Spinal cord (tissue), 10 donors: ENCODE results near the gene PXDC1. TPM values are rescaled to one million over a fixed set of nuclear protein-coding genes. Genes with fewer than 3 reads are reported as not detected.

ENCODE experiments used
- DNase-seq, 6 donors: peaks; one replicate each; pipeline versions ENCODE4 v3.0.0 to v3.0.0-alpha.2; 2013 to 2015; ENCODE audit warnings: low spot score in 6 of 6, low read depth in 4 of 6
- H3K27ac ChIP-seq: one replicate; pipeline ENCODE4 v1.5.1; 2013; ENCODE audit warnings: low read depth, low read length, control low read depth
- H3K27me3 ChIP-seq: one replicate; pipeline ENCODE4 v1.6.1; 2013; ENCODE audit warnings: low read length; ENCODE audit not compliant: control insufficient read depth, insufficient read depth
- H3K36me3 ChIP-seq: one replicate; pipeline ENCODE4 v1.6.1; 2013; ENCODE audit warnings: low read length; ENCODE audit not compliant: control insufficient read depth, insufficient read depth
- H3K4me1 ChIP-seq: one replicate; pipeline ENCODE4 v1.6.1; 2013; ENCODE audit warnings: low read length; ENCODE audit not compliant: control insufficient read depth, insufficient read depth
- H3K4me3 ChIP-seq: one replicate; pipeline ENCODE4 v1.5.1; 2013; ENCODE audit warnings: low read depth, low read length, control low read depth
- H3K9me3 ChIP-seq: one replicate; pipeline ENCODE4 v1.6.1; 2013; ENCODE audit warnings: low read length; ENCODE audit not compliant: control insufficient read depth, insufficient read depth
- WGBS: methylation state at CpG from one replicate; pipeline ENCODE4 v1.1.5; 2013; ENCODE audit warnings: missing lambda C conversion rate; ENCODE audit not compliant: insufficient coverage; 5-methylcytosine and 5-hydroxymethylcytosine counted together
- polyA plus RNA-seq, 2 donors: library from polyadenylated mRNA; unstranded; fragments of 120-200 nt; gene quantifications; one replicate each; pipeline ENCODE4 v1.2.1, GENCODE V29; 2013; ENCODE audit not compliant: insufficient read length in 2 of 2
- total RNA-seq, 2 donors: library from RNA; depleted of rRNA in 1 of 2; stranded (reverse); fragments of 120-200 nt in 1 of 2; fragments of >200 nt in 1 of 2; gene quantifications; one replicate each; pipeline versions ENCODE4 v1.2.3 to v1.2.4, GENCODE V29; 2013 to 2014
- donor health status: healthy.

PXDC1 gene
- total and polyA plus RNA-seq, 4 donors = 14.4 to 30.7 (median 22.6) TPM

DNA sequence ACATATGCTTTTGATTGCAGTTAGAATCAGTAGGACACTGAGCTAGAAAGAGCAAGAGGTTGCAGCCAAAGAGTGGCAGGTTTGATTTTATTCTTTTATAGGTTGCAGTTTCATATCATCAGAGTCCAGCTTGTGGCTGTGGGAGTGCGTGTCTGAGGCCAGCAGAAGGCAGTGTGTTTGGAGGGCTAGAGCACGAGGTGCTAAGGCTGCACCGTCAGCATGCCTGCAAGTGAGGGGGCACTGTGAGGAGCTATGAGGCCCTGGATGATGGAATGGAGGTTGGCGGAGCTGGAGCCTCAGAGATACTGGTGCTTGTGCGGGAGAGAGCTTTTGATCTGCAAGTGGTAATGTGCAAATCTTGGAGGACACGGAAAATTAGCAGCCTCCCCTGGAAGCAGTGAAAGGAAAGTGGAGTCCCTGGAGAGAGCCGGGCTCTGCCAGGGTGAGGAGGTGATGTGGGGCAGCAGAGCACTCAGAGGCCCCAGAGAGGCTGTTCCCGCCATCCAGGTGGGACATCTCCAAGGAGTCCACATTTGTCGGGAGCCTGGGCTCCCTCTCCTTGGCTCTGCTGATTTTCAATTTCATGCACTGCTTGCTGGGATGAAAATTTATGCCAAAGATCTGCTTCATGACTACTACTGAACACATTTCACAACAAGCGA is 43.6 kb downstream of the PXDC1 start:
- peaks cover 3% of the 10 kb centered on the region for H3K9me3 ChIP-seq
- WGBS = 69% methylated on average over 10 of the region's 10 CpGs
- H3K27ac ChIP-seq = no peak overlapping the region
- H3K27me3 ChIP-seq = no peaks in the 10 kb centered on the region
- no peaks in the 10 kb centered on the region for H3K36me3 ChIP-seq
- peak in 1 of 6 donors; percentile 12 for DNase-seq
- H3K4me3 ChIP-seq = no peak overlapping the region
- H3K4me1 ChIP-seq = peaks cover 7% of the 10 kb centered on the region

DNA sequence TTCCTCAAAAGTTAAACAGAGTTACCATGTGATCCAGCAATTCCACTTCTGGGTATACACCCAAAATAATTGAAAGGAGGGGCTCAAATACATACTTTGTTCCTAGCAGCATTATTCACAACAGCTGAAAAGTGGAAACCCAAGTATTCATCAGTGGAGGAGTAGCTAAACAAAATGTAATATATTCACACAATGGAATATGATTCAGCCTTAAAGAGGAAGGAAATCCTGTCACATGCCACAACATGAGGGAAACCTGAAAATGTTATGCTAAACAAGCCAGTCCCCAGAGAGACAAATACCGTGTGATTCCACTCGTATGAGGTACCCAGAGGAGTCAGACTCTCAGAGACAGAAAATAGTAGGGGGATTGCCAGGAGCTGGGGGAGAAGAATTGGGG is 44.5 kb downstream of the PXDC1 start:
- peaks cover 4% of the 10 kb centered on the region for H3K4me1 ChIP-seq

DNA sequence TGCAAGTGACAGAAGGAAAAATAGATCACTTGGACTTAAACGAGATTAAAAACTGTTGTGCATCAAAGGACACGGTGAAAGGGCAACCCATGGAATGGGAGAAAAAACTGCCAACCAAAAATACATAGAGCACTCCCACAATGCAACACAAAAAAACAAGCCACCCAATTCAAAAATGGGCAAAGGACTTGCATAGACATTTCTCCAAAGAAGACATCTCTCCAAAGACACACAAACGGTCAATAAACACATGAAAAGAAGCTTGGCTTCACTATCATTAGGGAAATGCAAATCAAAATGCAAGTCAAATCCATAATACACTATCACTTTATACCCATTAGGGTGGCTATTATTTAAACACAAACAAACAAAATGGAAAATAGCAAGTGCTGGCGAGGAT is 45.0 kb downstream of the PXDC1 start:
- 93% methylated on average over 3 of the region's 4 CpGs for WGBS
- peaks cover 3% of the 10 kb centered on the region for H3K9me3 ChIP-seq
- no peak overlapping the region for H3K27ac ChIP-seq
- H3K4me3 ChIP-seq = no peak overlapping the region
- no peak for DNase-seq
- peaks cover 4% of the 10 kb centered on the region for H3K4me1 ChIP-seq
- H3K36me3 ChIP-seq = no peaks in the 10 kb centered on the region
- no peaks in the 10 kb centered on the region for H3K27me3 ChIP-seq

More for the DNA sequence above, 44.5 kb downstream of the PXDC1 start:
- Histone ChIP-seq H3K27me3 (no peaks in the 10 kb centered on the region), H3K9me3 (peaks cover 3% of the 10 kb centered on the region), H3K36me3 (no peaks in the 10 kb centered on the region), H3K4me3 (no peak overlapping the region), H3K27ac (no peak overlapping the region)
- no peak for DNase-seq
- WGBS = 86% methylated on average over 2 of the region's 2 CpGs

DNA sequence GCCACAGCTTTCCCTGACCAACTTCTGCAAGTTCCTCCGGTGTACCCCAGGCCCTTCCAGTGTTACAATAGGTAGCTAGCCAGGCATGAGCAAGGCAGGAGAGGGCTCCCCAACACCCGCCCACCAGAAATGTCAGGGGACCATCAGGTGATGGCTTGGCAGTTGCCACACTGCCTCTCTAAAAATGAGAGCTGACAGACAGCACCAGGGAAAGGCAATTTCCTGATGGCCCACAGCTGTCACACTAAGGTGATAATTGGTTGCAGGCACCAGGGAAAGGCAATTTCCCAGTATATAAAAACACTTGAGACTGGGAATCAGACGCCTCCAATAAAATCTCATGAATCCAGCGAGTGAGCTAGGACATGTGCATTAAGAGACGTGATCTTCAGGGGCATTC is 49.9 kb downstream of the PXDC1 start:
- no peaks in the 10 kb centered on the region for H3K36me3 ChIP-seq
- no peak for DNase-seq
- H3K9me3 ChIP-seq = peaks cover 2% of the 10 kb centered on the region
- H3K4me1 ChIP-seq = no peaks in the 10 kb centered on the region
- H3K27me3 ChIP-seq = no peaks in the 10 kb centered on the region
- H3K4me3 ChIP-seq = no peak overlapping the region
- 90% methylated on average over 2 of the region's 5 CpGs for WGBS
- H3K27ac ChIP-seq = no peak overlapping the region

DNA sequence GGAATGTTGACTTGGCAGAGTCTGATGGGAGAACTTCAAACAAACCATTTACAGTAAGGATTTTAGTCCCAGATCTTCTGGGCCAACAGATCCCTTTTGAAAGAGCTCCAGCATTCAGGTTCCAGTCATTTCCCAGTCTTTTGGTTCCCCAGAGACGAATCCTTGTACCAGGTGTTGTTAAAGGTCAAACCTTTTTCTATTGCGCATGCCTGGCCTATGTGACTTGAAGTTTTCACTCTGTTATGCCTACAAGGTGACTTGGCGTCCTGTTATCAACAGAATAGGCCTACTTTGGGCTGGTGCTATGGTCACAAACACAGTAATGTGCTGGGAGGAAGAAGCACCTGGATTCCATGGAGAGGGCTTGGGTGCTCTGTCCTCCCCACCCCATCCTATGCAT is 52.3 kb downstream of the PXDC1 start:
- H3K36me3 ChIP-seq = no peaks in the 10 kb centered on the region
- no peaks in the 10 kb centered on the region for H3K9me3 ChIP-seq
- no peak for DNase-seq
- no peak overlapping the region for H3K4me3 ChIP-seq
- WGBS = 100% methylated on average over 2 of the region's 3 CpGs
- H3K4me1 ChIP-seq = no peaks in the 10 kb centered on the region
- H3K27ac ChIP-seq = no peak overlapping the region
- H3K27me3 ChIP-seq = no peaks in the 10 kb centered on the region

DNA sequence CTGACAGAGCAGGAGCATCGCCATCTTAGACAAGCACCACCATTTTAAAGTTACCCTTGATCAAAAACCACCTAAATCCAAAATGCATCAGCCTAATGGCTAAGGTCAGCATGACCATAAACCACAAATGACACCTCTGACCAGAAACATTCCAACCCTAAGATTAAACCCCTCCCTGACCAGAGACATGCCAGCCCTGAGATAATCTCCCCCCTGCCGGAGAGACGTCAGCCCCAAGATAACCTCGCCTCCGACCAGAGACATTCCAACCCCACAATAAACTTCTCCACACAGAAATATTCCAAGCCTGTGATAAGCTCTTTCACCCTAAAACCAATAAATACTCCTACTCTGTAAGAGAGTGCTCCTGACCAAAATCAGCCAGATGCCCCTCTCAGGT is 53.5 kb downstream of the PXDC1 start:
- no peaks in the 10 kb centered on the region for H3K4me1 ChIP-seq
- H3K27me3 ChIP-seq = no peaks in the 10 kb centered on the region

DNA sequence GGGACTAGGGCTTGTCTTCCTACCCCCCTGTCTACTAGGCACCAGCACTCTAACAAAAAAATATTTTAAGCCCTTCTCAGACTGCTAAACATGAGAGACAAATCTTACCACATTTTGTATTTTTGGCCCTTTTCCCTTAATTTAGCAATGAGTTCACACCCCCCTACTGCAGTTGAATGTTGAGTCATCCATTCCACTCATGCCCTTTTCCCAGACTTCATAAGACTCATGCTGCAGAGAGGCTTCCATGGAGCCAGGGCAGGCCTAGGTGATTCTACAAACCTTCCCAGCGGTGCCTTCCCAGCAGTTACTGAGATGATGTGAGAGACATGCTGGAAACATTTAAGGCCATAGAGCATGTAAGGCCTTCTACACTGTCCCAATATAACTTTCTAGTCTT is 53.9 kb downstream of the PXDC1 start:
- Histone ChIP-seq H3K4me3 (no peak overlapping the region), H3K4me1 (no peaks in the 10 kb centered on the region), H3K27ac (no peak overlapping the region), H3K27me3 (no peaks in the 10 kb centered on the region), H3K36me3 (no peaks in the 10 kb centered on the region), H3K9me3 (no peaks in the 10 kb centered on the region)
- WGBS = no CpG with 5 or more reads among the region's 1 CpG
- DNase-seq = no peak

More for the DNA sequence above, 53.5 kb downstream of the PXDC1 start:
- no peak for DNase-seq
- Histone ChIP-seq H3K27ac (no peak overlapping the region), H3K9me3 (no peaks in the 10 kb centered on the region), H3K4me3 (no peak overlapping the region), H3K36me3 (no peaks in the 10 kb centered on the region)
- WGBS = 96% methylated on average over 5 of the region's 5 CpGs

DNA sequence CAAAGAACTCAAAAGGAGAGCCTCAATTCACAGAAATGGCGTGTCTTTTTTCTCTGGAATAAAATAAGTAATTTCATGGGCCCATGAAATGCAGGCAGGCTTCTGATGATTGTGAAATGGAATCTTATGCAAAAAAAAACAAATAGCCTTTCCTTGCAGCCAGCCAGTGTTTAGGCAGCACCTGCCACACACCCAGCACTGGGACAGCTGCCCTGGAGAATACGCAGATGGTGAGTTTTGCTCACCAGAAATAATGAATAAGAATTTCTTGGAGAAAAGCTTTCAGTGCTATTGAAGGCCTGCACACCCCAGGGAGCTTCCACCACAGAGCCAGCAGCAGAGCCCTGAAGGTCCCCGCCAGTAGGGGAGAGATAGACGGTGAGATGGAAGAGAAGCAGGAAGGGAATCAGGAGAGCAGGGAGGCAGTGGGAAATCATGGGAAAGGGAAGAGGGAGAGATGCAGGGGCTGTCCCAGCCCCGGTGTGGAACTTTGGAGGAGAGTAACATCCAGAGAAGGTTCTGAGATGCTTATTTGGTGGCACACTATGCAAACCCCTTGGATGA is 54.9 kb downstream of the PXDC1 start:
- H3K27me3 ChIP-seq = no peaks in the 10 kb centered on the region
- no peaks in the 10 kb centered on the region for H3K36me3 ChIP-seq
- no peak overlapping the region for H3K27ac ChIP-seq
- no peaks in the 10 kb centered on the region for H3K4me1 ChIP-seq
- no peak overlapping the region for H3K4me3 ChIP-seq
- H3K9me3 ChIP-seq = no peaks in the 10 kb centered on the region
- 58% methylated on average over 4 of the region's 5 CpGs for WGBS
- DNase-seq = peak in 2 of 6 donors; percentile 26 to 88

DNA sequence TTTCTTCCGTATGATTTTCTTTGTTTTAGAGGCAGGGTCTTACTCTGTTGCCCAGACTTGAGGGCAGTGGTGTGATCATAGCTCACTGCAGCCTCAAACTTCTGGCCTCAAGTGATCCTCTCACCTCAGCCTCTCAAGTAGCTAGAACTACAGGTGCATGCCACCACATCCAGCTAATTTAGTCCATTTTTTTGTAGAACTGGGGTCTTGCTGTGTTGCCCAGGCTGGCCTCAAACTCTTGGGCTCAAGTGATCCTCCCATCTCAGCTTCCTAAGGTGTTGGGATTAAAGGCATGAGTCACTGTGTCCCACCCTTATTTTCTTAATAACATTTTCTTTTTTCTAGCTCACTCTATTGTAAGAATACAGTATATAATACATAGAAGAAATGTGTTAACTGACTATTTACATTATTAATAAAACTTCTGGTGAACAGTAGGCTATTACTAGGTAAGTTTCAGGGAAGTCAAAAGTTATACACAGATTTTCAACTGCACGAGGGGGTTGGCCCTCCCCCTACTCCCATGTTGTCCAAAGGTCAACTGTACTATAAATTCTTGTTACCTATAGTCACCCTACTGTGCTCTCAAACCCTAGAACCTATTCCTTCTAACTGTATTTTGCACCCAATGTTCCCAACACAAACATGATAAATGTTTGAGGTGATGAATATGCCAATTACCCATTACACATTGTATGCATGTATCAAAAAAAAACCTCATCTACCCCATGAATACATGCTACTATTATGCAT is 56.3 kb downstream of the PXDC1 start:
- no peak overlapping the region for H3K27ac ChIP-seq
- DNase-seq = no peak
- WGBS = no CpG with 5 or more reads among the region's 2 CpGs

More for the DNA sequence above, 56.3 kb downstream of the PXDC1 start:
- no peaks in the 10 kb centered on the region for H3K36me3 ChIP-seq
- H3K9me3 ChIP-seq = no peaks in the 10 kb centered on the region
- H3K4me1 ChIP-seq = no peaks in the 10 kb centered on the region
- no peak overlapping the region for H3K4me3 ChIP-seq
- H3K27me3 ChIP-seq = no peaks in the 10 kb centered on the region
